ENCODE measurements around the gene KIAA1328.

KIAA1328 gene

GRCh38 chr18:37272226-37272625 lies 443.3 kb downstream of the KIAA1328 start:
- no peaks in the 10 kb centered on the region for H3K36me3 ChIP-seq (ENCODE audit: low read length)
- H3K9ac ChIP-seq (ENCODE audit: low read length): no peak overlapping the region
- H3K4me2 ChIP-seq (ENCODE audit: low read depth, low read length, poor library complexity, severe bottlenecking): no peak overlapping the region
- H3K4me3 ChIP-seq (ENCODE audit: insufficient read depth, low read length, poor library complexity, severe bottlenecking): no peak overlapping the region
- H3K27ac ChIP-seq (ENCODE audit: low read depth, low read length): no peak overlapping the region
- no peak overlapping the region for H2AFZ ChIP-seq (ENCODE audit: low read depth, low read length, severe bottlenecking)
- H3K79me2 ChIP-seq (ENCODE audit: insufficient read depth, low read length): no peaks in the 10 kb centered on the region
- no peaks in the 10 kb centered on the region for H3K9me3 ChIP-seq (ENCODE audit: insufficient read depth, low read length)
- H3F3A ChIP-seq (ENCODE audit: insufficient read depth): no peaks in the 10 kb centered on the region
- H4K20me1 ChIP-seq (ENCODE audit: low read depth, low read length): no peaks in the 10 kb centered on the region
- H3K9me2 ChIP-seq (replicated peaks; ENCODE audit: insufficient read depth, low read length): no peaks in the 10 kb centered on the region
- TF ChIP-seq CTCF (IDR thresholded peaks at IDR 0.05; ENCODE audit: insufficient read depth, low read length, poor library complexity, severe bottlenecking) (no peak), EZH2phosphoT487 (conservative IDR thresholded peaks at IDR 0.05; ENCODE audit: low read length) (no peak)
- H3K27me3 ChIP-seq (ENCODE audit: low read length): no peaks in the 10 kb centered on the region

GRCh38 chr18:37272841-37273240 lies 443.9 kb downstream of the KIAA1328 start:
- Histone ChIP-seq H3K9me2 (replicated peaks; ENCODE audit: insufficient read depth, low read length) (no peaks in the 10 kb centered on the region), H3K9ac (ENCODE audit: low read length) (no peak overlapping the region), H3K4me3 (ENCODE audit: insufficient read depth, low read length, poor library complexity, severe bottlenecking) (no peak overlapping the region), H3K79me2 (ENCODE audit: insufficient read depth, low read length) (no peaks in the 10 kb centered on the region), H3K36me3 (ENCODE audit: low read length) (no peaks in the 10 kb centered on the region), H3K27me3 (ENCODE audit: low read length) (no peaks in the 10 kb centered on the region), H3F3A (ENCODE audit: insufficient read depth) (no peaks in the 10 kb centered on the region), H3K27ac (ENCODE audit: low read depth, low read length) (no peak overlapping the region), H2AFZ (ENCODE audit: low read depth, low read length, severe bottlenecking) (no peak overlapping the region), H3K4me2 (ENCODE audit: low read depth, low read length, poor library complexity, severe bottlenecking) (no peak overlapping the region), H3K9me3 (ENCODE audit: insufficient read depth, low read length) (no peaks in the 10 kb centered on the region), H4K20me1 (ENCODE audit: low read depth, low read length) (no peaks in the 10 kb centered on the region)
- no peak for TF ChIP-seq CTCF (IDR thresholded peaks at IDR 0.05; ENCODE audit: insufficient read depth, low read length, poor library complexity, severe bottlenecking)
- TF ChIP-seq EZH2phosphoT487 (conservative IDR thresholded peaks at IDR 0.05; ENCODE audit: low read length): no peak

- TF ChIP-seq CTCF (IDR thresholded peaks at IDR 0.05; ENCODE audit: insufficient read depth, low read length, poor library complexity, severe bottlenecking) (no peak), EZH2phosphoT487 (conservative IDR thresholded peaks at IDR 0.05; ENCODE audit: low read length) (no peak)
- Histone ChIP-seq H2AFZ (ENCODE audit: low read depth, low read length, severe bottlenecking) (no peak overlapping the region), H3K79me2 (ENCODE audit: insufficient read depth, low read length) (no peaks in the 10 kb centered on the region), H3F3A (ENCODE audit: insufficient read depth) (no peaks in the 10 kb centered on the region), H4K20me1 (ENCODE audit: low read depth, low read length) (no peaks in the 10 kb centered on the region), H3K9ac (ENCODE audit: low read length) (no peak overlapping the region), H3K27ac (ENCODE audit: low read depth, low read length) (no peak overlapping the region), H3K4me3 (ENCODE audit: insufficient read depth, low read length, poor library complexity, severe bottlenecking) (no peak overlapping the region), H3K9me2 (replicated peaks; ENCODE audit: insufficient read depth, low read length) (no peaks in the 10 kb centered on the region), H3K36me3 (ENCODE audit: low read length) (no peaks in the 10 kb centered on the region), H3K9me3 (ENCODE audit: insufficient read depth, low read length) (no peaks in the 10 kb centered on the region), H3K27me3 (ENCODE audit: low read length) (no peaks in the 10 kb centered on the region), H3K4me2 (ENCODE audit: low read depth, low read length, poor library complexity, severe bottlenecking) (no peak overlapping the region)
Observed at GRCh38 chr18:37274309-37275236, 445.6 kb downstream of the KIAA1328 start.
